GM18505 (cell line): ENCODE results near the gene CCDC77.

ENCODE experiments used
- ATAC-seq: cut with Tn5 transposase; IDR thresholded peaks from one replicate; pipeline ENCODE4 v1.9.1; 2021; ENCODE audit not compliant: unreplicated experiment
- POLR2A ChIP-seq: IDR thresholded peaks from 4 replicates; pipeline ENCODE4 v1.6.1; 2011; ENCODE audit warnings: borderline replicate concordance; ENCODE audit not compliant: insufficient read depth, insufficient read length; ENCODE audit errors: extremely low read depth

CCDC77 gene

GRCh38 chr12:460261-461230 is 59.1 kb downstream of the CCDC77 start:
- no peak for TF ChIP-seq POLR2A
- ATAC-seq: no peak

GRCh38 chr12:461425-461824 is 60.0 kb downstream of the CCDC77 start:
- TF ChIP-seq POLR2A: no peak
- ATAC-seq: no peak

GRCh38 chr12:462936-463705 is 61.7 kb downstream of the CCDC77 start:
- TF ChIP-seq POLR2A: no peak
- no peak for ATAC-seq

GRCh38 chr12:464484-465267 is 63.2 kb downstream of the CCDC77 start:
- TF ChIP-seq POLR2A: no peak

DNA sequence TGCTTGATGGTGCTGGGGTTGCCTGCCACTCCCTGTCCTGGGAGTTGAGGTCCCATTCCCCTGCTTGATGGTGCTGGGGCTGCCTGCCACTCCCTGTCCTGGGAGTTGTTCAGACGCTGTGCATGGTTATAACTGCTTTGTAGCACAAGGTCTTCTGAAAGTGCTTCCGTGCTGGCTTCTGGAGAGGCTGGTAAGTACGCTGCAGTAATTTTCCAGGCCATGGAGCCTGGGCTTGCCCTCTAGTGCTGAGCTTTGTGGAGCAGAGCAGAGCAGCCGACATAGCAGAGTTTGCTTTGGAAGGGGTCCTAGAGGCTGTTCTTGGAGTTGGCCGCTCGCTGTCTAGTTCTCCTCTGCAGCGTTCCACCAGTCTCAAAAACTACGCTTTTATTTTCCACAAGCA is 64.6 kb downstream of the CCDC77 start:
- no peak for TF ChIP-seq POLR2A
- ATAC-seq: no peak

More at GRCh38 chr12:464484-465267, 63.2 kb downstream of the CCDC77 start:
- no peak for ATAC-seq

DNA sequence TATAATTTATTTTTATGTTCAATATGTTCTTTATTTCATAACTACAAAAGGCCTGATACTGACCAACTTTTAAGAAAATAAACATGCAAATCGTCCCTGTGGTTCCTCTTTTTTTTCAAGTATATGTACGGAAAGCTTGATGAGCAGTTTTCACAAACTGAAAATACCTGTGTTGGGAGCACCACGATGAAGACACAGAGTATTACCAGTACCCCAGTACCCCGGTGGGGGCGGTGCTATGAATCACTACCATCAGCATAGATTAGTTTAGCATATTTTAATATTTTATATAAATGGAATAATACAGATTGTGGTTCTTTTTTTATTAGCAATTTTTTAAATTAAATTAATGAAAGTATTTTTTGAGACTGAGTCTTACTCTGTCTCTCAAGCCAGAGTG is 65.3 kb downstream of the CCDC77 start:
- ATAC-seq: no peak
- no peak for TF ChIP-seq POLR2A

DNA sequence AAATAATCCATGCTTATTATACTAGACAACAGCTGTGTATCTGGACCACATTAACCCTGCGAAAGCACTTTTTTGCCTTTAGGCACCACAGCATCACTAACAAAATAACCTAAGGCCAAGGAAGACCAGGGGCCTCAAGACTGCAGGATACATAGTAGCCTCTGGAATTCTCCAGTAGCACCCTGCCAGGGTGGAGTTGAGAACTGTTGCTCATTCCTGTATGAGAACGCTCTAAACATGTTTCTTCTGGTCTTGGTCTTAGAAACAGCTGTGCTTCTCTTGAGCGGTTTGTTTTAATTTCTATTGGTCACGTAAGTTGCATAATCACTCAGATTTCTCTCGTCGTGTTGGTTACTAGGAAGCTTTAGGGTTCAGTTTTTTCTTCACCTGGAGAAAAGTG is 66.1 kb downstream of the CCDC77 start:
- TF ChIP-seq POLR2A: no peak
- ATAC-seq: no peak

DNA sequence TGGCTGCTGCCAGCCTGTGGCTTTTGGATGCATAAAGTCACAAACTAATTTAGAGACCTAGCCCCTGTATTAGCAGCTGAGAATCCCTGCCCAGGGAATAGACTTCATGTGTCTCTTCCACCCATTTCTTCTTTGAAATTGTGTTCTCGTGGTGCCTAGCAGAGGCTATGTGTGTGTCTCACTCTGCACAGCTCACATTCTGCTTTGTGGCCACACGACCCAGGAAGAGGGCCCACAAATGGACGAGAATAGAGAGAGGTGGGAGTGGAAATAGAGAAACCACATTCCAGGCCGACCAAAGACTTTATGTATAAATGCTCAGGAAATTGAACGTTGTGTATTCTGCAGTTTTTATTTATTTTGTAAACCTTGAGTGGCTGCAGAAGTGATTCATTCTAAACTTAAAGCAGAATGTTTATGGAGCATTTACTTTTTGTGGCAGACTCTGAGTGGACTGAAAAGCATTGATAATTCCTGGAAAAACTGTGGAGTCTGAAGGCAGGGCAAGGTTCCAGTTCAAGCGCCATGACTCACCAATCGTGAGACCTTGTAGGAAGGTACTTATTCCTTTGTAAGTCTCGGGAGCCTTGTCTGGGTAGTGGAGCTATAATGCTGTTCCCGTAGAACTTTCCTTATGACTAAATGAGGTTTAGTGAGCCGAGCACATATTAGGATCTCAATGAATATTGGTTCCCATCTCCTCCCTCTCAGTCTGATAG is 67.4 kb downstream of the CCDC77 start:
- no peak for TF ChIP-seq POLR2A
- no peak for ATAC-seq

GRCh38 chr12:470133-470532 is 68.7 kb downstream of the CCDC77 start:
- ATAC-seq: no peak
- TF ChIP-seq POLR2A: no peak

DNA sequence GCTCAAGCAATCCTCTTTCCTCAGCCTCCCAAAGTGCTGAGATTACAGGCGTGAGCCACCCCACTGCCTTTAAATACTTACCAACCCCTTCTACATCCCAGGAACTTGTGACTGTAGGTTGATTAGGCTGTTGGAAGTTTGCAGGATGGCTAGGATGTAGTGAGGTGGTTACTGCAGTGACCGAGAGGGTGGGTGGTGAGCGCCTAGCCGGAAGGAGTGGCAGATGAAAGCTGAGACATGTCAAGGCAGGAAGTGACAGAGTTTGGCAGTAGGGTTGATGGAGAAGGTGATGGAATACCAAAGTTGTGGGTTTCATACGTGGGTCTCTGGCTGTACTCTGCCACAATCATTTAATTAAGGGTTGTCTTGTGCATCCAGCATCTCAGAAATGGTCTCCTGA is 71.8 kb downstream of the CCDC77 start:
- ATAC-seq: no peak

GRCh38 chr12:473863-474577 is 72.6 kb downstream of the CCDC77 start:
- no peak for TF ChIP-seq POLR2A
- ATAC-seq: no peak

More for the DNA sequence above, 71.8 kb downstream of the CCDC77 start:
- no peak for TF ChIP-seq POLR2A

DNA sequence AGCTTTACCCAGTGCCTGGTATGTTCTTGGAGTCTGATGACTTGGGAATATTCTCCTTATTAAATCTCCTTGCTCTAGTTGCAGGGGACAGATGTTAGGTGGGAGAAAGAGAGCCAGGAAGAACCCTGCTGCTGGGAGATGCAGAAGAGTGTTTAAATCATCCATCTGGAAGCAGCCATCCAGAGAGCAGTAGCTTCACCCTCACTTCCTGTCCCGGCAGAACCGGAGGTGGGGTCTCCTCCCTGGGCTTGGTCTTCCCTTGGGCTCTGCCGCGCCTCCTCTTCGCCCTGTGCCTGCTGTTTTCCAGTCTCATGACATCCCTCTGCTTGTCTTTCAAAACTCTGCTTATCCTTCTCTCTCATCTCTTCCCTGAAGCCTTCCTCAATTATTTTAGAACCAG is 73.8 kb downstream of the CCDC77 start:
- TF ChIP-seq POLR2A: no peak
- no peak for ATAC-seq
